Measurements from ENCODE around the gene UTS2B.

- TF ChIP-seq CTCF (IDR thresholded peaks at IDR 0.05) (no peak), SIN3A (IDR thresholded peaks at IDR 0.05; ENCODE audit: borderline replicate concordance, insufficient read depth, low read depth, low read length) (no peak), POLR2AphosphoS5 (IDR thresholded peaks at IDR 0.05; ENCODE audit: low read depth, low read length) (no peak), REST (IDR thresholded peaks at IDR 0.05; ENCODE audit: insufficient read depth in 1 of 2, low read depth in 2 of 2, low read length in 1 of 2) (no peak), TCF7L2 (IDR thresholded peaks at IDR 0.05; ENCODE audit: low read depth, low read length) (no peak)
Observed at GRCh38 chr3:191352014-191352413, 21.7 kb upstream of the UTS2B start.
